GM19463 (cell line): ENCODE measurements around the gene SHISAL2A.

Source experiments
- ATAC-seq: cut with Tn5 transposase; IDR thresholded peaks from one replicate; pipeline ENCODE4 v1.9.1; 2021; ENCODE audit warnings: mild to moderate bottlenecking, moderate library complexity; ENCODE audit not compliant: unreplicated experiment

SHISAL2A gene

DNA sequence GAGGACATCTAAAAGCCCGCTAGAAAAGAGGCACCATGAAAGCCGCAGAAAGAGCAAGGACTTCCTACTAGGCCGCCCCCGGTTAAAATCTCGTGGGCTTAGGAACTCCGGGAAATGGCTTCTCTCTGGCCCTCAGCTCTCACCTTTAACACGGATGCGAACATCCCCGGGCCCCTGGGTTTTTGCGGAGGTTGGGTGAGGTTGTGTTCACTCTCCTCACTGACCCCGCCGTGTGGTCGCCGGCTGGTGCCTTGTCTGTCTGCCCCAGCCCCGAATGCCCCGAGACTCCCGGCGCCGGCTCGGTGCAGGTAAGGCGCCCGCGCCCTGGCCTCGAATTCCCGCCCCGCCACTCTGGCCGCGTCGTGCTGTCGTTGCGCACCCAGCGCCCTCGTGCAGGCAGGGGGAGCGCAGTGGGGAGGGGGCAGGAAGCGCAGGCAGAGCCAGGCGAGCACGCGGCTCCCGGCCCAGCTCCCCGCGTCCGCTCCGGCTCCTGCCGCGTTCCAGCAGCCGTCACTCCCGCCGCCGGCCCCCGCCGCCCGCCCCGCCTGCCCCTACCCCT, at the start of gene SHISAL2A:
TSS of gene SHISAL2A (plus strand) at position 437 of the 559 bp plus-strand sequence. CDS start 326 bp downstream, outside the sequence.
- no peak for ATAC-seq

DNA sequence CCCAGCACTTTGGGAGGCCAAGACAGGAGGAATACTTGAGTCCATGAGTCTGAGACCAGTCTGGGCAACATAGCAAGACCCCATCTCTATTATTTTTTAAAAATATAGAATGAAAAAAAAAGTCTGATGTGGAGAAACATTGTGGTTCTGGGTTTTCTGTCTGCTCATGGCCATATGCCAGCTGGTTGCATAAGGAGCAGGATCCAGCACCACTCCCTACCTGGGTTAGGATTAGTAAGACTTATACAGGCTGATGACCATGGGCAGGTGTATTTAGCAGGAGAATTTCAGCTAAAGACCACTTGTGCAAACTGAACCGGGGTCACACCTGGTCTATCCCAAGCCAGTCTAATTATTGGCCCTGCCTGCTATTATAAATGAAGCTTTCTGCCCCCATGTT, 47.5 kb upstream of the SHISAL2A start:
- ATAC-seq = no peak

DNA sequence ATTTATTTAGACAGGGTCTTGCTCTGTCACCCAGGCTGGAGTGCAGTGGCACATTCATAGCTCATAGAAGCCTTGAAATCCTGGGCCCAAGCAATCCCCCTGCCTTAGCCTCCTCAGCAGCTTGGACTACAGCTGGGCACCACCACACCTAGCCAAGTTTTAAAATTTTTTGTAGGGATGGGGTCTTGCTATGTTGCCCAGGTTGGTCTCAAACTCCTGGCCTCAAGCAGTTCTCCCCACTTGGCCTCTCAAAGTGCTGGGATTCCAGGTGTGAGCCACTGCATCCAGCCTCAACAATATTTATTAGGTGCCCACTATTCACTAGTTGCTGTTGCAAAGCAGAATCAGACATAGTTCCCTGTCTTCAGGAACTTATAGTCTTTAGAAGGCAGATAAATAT, 44.9 kb upstream of the SHISAL2A start:
- no peak for ATAC-seq

DNA sequence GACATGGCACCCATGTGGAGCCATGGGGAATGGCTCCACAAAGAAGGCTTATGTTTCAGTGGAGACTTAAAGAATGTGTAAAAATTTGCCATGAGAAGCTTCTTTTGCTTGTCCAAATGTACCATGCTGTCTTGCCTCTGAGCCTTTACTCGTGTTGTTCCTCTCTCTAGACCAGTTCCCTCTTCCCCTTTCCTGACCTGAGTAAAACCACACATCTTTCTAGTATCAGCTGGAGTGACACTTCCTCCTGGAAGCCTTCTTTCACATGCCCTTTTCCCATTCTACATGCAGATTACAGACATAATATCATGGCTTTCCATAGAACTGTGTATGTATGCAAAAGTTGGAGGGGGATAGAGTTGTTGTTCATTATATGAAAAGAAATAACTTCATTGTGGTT, 44.4 kb upstream of the SHISAL2A start:
- no peak for ATAC-seq

DNA sequence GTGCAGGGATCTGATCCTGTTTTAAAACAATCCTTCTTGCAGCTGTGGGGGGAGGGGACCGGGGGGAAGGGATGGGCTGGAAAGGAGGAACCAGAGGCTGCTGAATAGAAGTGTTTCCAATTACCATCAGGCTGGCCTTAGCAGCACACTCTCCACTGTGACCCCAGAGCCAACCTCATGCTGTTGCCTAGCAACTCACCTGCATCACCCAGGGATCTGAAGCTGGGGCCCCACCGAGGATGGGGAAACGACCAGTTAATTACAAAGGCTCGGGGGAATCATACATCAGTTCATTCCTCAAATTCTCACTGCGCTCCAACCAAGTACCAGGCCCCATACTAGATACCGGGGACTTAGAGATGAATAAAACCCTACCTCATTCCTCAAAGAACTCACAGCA, 42.7 kb upstream of the SHISAL2A start:
- ATAC-seq = no peak

DNA sequence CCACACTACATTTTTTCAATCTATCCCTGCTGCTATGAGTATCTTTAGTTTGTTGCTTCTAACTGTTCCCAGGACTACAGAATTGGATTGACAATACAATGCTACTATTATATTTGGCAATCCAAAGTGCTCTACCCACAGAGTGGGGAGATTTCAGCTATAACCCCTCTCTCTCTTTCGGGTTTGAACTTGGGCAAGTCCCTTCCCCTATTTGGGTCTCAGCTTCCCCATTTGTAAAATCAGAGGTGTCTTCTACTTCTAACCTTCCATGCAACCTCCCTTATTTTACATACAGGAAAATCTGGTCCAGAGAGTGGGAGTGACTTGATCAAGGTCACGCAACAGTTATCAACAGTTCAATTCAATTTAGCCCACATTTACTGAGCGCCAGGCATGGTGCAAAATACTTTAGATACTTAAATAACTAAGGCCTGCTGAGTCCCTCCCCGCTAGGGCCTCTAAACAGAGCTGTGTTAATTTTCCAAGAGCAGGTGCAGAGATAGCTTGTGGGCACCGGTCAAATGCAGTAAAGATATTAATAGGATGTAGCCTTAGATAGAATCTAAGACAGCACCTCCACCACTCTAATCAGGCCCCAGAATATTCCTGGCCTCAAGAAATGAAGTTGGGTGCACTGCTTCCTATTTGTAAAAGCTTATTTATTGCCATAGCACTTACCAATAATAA, 40.2 kb upstream of the SHISAL2A start:
- no peak for ATAC-seq

DNA sequence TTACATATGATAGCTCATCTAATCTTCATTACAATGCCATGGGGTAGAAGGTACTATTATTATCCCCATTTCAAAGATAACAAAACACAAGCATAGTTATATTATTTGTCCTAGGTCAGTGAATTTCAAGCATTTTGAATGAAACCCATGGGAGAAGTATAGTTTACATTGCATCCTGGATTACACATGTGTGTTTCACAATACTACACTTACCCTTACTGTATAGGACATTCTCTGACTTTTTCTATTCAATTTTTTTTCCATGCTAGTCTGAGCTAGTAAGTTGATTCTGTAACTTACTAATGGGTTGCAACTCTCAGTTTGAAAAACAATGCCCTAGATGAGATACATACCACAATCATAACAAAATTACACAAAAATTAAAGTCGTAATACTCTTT, 39.5 kb upstream of the SHISAL2A start:
- ATAC-seq = no peak

DNA sequence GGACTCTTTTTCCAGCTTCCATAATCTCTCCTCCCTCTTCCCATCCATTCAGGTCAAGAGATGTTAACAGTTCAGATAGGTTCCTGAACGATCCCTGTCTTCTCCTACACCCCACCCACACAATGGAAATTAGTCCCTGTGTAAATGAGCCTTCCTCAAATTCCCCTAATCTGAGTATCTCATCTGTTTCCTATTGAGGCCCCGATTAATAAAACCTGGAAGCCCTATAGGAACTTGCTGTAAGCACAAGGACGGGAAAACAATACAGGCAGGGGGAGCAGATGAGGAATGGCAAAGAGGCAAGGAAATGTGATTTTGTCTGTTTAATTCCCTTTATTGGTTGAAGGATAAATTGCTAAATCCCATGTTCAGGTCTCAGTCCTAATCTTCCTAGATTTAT, 37.9 kb upstream of the SHISAL2A start:
- ATAC-seq = no peak

DNA sequence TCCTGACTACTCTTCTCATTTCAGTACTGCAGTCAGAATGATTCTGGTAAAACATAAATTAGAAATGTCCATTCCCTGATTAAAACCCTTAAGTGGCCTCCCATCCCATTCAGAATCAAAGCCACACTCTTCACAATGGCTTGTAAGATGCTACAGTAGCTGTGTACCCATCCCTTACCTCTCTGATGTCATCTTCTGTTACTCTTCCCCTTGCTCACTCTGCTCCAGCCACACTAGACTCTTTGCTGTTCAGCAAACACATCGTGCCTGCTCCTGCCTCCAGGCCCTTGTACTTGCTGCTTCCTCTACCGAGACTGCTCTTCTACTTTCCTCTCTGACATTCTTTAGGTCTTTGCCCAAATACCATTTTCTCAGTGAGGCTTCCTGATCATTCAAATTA, 35.1 kb upstream of the SHISAL2A start:
- ATAC-seq = no peak

DNA sequence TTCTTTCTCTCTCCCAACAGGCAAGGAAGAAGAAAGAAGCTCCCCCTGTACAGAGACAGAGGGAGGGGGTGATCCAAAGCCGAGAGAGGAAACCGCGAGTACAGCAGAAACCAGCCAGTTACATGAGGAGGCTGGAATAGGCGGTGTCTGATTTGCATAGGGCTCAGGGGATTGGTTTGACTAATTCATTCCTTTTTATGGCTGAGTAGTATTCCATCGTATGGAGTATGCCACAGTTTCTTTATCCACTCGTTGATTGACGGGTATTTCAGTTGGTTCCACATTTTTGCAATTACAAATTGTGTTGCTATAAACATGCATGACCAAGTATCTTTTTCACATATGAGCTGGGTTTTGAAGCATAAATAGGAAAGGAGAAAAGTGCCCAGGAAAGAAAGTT, 34.2 kb upstream of the SHISAL2A start:
- ATAC-seq = no peak

DNA sequence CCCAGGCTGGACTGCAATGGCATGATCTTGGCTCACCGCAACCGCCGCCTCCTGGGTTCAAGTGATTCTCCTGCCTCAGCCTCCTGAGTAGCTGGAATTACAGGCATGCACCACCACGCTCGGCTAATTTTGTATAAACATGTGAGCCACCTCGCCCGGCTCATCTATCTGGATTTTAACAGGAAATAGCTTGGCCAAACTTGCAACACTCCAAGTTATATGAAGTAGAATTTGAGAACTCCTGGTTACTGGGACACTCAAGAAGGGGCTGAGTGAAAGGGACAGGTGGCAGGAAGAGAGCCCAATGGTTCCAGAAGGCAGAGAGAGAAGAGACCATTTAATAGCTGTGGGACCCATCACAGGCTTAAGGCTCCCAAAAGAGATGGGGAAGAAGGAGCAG, 33.7 kb upstream of the SHISAL2A start:
- ATAC-seq = no peak

DNA sequence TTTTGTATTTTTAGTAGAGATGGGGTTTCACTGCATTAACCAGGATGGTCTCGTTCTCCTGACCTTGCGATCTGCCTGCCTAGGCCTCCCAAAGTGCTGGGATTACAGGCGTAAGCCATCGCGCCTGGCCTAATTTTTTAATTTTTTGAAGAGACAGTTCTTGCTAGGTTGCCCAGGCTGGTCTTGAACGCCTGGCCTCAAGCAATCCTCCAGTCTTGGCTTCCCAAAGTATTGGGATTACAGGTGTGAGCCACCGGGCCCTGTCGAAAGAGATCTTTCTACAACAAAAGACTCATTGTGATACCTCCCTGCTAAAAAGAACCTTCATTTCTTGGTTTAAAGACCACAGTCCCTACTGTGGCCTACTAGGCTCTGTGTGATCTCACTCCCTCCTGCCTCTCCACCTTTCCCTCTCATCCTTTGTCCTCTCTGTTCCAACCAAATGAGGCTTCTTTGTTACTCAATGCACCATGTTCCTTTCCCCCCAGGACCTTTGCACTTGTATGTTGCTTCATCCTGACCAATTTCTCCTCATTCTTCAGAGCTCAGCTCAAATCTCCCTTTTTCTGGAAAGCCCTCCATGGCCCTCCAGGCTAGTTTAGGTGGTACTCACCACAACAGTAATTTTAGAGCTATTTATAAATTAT, 32.3 kb upstream of the SHISAL2A start:
- no peak for ATAC-seq

DNA sequence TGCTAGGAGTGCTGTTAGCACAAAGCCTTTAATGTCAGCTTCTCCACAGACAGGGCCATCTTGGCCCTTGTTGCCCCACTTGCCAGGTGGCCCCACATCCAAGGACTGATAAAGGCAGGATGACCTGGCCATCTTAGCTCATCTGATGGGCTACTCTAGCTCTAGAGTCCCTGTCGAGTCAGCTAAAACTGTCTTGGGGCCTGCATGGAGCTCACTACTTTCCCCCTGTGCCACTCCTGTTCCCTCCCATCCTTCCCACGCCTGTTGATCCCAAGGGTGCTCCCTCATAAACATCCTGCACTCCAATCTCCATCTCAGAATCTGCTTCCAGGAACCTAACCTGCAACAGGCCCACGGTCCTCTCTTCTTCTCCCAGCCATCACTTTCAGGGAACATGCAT, 31.4 kb upstream of the SHISAL2A start:
- ATAC-seq = no peak

DNA sequence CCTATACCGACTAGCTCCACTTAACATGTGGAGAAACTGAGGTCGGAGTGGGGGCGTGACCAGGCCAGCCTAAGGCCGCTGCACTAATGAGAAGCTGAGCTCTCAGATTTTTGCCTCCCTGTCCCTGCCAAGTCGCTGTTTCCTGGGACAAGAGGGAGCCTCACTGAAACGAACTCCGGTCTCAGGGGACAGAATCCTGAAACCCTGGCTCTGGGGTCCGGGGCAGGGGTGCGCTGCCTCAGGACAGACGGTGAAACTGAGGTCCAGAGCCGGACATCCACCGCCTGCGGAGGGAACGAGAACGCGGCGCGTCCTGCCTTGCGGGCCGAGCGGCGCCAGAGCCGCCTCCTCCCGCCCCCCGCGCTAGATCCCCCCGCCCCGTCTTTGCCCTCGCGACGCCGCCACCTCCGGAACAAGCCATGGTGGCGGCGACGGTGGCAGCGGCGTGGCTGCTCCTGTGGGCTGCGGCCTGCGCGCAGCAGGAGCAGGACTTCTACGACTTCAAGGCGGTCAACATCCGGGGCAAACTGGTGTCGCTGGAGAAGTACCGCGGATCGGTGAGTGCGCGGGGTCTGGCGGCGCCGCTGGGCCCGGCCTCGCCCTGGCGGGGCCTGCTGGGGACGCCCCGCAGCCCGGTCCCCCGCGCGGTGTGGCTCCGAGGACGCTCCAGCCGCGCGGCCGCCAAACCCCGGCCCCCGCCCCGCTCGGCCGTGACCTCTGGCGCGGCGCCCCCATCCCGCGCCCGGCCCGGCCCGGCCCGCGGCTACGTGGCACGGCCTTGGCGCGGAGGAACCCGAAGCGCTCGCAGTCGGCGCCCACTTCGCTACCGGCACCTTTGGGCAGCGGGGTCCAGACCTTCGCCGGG, 30.7 kb upstream of the SHISAL2A start, which contains the start of gene GPX7:
TSS of gene GPX7 (plus strand) at position 381 of the 865 bp plus-strand sequence. CDS start at position 420, 39 bp downstream.
- peak; percentile 37 for ATAC-seq

DNA sequence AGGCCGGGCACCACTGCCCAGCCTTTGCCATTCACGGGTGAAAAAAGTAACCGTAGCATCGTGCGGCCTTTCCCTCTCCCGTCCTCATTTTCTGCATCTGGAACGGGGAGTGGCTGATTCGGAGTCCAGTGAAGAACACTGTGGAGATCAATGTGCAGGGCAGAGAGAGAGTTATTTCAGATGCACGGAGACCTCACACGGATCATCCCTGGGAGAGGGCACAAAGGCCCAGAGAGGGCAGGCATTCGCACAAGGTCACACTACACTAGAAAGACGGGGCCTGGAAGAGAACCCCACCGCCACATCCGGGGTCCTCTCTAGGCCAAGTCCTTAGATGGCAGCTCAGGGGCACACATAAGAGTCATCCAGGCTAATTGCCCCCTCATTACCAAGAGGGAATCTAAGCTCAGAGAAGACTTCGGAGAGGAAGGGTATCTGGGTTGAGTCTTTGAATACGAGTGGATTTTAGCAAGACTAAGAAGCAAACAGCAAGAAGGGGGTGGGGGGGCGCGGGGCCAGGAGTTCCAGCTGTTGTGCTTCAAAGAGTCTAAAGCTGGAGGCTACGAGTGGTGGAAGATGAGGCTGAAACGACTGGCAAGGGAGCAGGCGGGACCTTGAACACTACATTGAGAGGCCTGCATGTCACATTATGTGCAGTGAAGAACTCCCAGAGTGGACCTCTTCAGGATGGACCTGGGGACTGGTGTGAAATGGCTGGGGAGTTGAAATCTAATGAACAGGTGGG, 29.9 kb upstream of the SHISAL2A start:
- ATAC-seq = no peak

DNA sequence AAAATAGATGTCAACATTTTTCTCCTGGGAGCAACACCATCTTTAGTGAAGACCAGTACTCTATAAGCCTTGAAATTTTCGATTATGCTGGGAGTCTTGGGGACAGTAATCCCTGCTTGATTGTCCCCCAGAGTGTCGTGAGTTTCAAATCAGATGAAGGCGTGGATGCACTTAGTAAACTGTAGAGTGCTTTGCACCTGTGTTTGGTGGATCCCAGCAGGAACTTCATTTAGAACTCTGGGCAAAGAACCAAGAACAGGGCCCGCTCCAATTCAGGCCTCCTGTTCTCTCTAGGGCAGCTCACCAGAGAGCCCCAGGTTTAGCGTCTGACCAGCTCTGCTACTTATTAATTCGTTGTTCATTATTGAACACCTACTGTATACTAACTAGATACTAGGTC, 29.3 kb upstream of the SHISAL2A start:
- ATAC-seq = no peak

DNA sequence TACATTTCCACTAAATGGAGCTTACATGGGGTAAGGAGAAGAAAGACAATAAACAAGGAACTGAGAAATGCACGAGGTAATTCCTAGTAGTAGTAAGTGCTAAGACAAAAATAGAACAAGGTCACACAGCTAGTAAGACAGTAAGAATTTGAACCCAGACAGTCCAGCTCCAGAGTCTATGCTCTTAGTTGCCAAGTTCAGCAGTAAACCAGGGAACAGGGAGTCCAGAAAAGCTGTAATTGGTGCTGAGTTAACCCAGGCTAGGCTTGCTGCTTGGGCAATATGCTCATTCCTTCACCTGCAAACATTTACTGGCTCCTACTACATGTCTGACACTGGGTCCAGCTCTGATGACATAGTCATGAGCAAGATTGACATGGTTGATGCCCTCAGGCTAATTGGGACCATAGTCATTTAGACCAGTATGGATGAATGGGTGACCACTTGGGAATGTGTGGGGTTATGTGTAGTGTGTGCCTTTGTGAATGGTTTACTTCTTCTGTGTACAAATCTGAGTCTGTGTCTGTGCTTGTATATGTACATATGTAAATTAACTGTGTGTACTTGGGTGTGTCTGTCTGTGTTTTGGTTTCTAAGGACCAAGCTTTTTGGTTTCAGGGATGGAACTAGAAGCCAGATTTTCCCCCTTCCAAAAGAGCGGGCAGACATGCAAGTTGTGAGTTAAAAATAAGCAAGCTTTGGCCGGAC, 28.8 kb upstream of the SHISAL2A start:
- ATAC-seq = no peak

DNA sequence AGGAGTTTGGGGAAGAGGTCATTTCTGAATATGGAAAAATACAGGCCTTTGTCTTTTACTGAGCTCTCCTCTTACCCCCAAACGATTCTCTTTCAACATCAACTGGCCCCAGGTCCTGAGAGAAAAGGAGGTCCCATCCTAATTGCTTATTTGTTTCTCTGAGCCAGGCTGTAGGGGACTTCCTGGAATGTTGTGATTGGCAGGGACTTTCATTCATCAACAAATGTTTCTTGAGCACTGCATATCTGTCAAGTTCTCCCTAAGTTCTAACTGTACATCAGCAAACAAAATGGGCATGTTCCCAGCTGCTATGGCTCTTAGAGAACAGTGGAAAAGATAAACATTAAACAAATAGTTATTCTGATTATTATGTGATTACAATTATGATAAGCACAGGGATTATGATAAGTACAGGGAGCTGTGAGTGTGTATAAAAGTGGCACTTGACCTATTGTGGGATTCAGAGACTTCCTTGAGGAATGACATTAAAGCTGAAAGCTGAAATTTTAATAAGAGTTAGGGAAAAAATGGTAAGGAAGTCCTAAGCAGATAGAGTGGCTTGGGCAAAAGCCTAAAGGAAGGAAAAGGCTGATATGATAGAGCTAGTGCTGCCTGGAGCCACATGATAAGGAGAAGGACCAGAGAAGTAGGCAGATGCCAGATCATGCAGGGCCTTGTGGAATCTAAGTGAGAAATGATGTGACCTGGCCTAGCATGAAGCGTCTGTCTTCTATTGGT, 19.2 kb upstream of the SHISAL2A start:
- ATAC-seq = no peak

DNA sequence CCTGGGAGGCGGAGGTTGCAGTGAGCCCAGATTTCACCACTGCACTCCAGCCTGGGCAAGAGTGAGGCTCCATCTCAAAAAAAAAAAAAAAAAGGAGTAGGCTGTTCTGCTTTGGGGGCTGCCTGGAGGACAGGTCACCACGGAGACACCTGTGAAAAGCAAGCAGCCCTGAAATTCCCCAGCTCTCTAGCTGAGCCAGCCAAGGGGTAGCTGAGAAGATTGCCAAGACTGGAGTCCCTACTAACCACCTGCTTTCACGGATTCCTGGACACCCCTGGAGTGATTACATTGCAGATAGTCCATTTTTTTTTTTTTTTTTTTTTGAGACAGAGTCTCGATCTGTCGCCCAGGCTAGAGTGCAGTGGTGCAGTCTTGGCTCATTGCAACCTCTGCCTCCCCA, 18.3 kb upstream of the SHISAL2A start:
- no peak for ATAC-seq
